Neural crest cell (in vitro differentiated cells): Measurements from ENCODE around the gene FBXL5. TPM values are rescaled to one million over a fixed set of nuclear protein-coding genes. Genes with fewer than 3 reads are reported as not detected.
A peak's percentile ranks its signal among the peaks of the same experiment; 100 is the strongest.

ENCODE experiments used
- DNase-seq: peaks from one replicate; pipeline ENCODE4 v3.0.0; 2021; ENCODE audit warnings: low read depth, mixed read lengths, low spot score
- H3K27ac Mint-ChIP-seq: one replicate; pipeline ENCODE4 v1.8.0; 2021; ENCODE audit warnings: mild to moderate bottlenecking, mixed read lengths; ENCODE audit not compliant: unreplicated experiment
- H3K27me3 Mint-ChIP-seq: 2 replicates; pipeline ENCODE4 v1.8.0; 2021; ENCODE audit warnings: low read depth, mild to moderate bottlenecking, mixed read lengths
- H3K36me3 Mint-ChIP-seq: 2 replicates; pipeline ENCODE4 v1.8.0; 2021; ENCODE audit warnings: low read depth, mild to moderate bottlenecking, mixed read lengths
- H3K4me1 Mint-ChIP-seq: 2 replicates; pipeline ENCODE4 v1.8.0; 2021; ENCODE audit warnings: mixed read lengths
- H3K4me3 Mint-ChIP-seq: one replicate; pipeline ENCODE4 v1.8.0; 2021; ENCODE audit warnings: mild to moderate bottlenecking, mixed read lengths
- H3K9me3 Mint-ChIP-seq: 2 replicates; pipeline ENCODE4 v1.8.0; 2021; ENCODE audit warnings: mixed read lengths
- total RNA-seq: library from RNA; stranded (reverse); gene quantifications from 2 replicates; pipeline ENCODE4 v1.2.1, GENCODE V29; 2021
- TF ChIP-seq, protein P1 (sequence below): fragments of 200-600 bp; sonication (generic); conservative IDR thresholded peaks from 2 replicates; pipeline ENCODE4 v1.5.0; 2021; ENCODE audit warnings: antibody characterized with exemption, mild to moderate bottlenecking

Gene FBXL5
- total RNA-seq, 1 donor from 2014 or later = 71.2 TPM

DNA sequence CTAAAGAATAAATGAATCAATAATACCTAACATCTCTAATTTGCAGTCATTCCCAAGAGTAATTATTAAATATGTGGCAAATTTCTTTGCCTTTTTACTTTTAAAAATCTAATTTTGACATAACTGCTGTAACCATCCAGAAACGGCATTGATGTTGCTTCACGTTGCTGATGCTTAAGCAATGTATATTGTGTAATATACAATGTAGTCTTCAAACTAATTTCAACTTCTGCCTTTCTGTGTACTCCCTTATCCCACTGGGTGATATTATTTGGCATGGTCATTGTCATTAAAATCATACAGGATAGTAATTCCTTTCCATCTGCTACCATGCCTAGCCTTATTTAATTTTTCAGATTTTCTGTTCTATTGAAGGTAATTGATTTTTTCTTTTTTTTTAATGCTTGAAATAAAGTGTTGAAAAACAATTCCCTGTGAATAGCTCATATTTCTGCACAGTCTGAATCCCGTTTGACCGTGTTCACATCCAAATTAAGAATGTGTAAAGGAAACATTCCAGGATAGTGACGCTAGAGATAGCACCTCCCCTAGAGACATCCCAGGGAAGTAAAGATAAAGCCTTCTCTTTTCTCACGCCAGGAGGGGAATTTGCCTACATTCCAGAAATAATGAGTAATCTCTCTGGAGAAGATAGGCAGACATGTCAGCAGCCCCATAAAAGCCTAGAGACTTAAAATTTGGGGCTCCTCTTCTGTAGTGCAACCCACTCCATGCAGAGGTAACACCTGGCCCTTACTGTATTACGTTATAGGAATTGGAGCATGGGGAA lies 35.1 kb upstream of the FBXL5 start:
- TF ChIP-seq, protein P1, sequence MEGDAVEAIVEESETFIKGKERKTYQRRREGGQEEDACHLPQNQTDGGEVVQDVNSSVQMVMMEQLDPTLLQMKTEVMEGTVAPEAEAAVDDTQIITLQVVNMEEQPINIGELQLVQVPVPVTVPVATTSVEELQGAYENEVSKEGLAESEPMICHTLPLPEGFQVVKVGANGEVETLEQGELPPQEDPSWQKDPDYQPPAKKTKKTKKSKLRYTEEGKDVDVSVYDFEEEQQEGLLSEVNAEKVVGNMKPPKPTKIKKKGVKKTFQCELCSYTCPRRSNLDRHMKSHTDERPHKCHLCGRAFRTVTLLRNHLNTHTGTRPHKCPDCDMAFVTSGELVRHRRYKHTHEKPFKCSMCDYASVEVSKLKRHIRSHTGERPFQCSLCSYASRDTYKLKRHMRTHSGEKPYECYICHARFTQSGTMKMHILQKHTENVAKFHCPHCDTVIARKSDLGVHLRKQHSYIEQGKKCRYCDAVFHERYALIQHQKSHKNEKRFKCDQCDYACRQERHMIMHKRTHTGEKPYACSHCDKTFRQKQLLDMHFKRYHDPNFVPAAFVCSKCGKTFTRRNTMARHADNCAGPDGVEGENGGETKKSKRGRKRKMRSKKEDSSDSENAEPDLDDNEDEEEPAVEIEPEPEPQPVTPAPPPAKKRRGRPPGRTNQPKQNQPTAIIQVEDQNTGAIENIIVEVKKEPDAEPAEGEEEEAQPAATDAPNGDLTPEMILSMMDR = no peak
- peaks cover 20% of the 10 kb centered on the region for H3K4me1 Mint-ChIP-seq
- H3K27me3 Mint-ChIP-seq = no peaks in the 10 kb centered on the region
- no peak overlapping the region for H3K4me3 Mint-ChIP-seq
- peaks cover 11% of the 10 kb centered on the region for H3K36me3 Mint-ChIP-seq
- peak overlapping the region; percentile 88 for H3K27ac Mint-ChIP-seq
- no peaks in the 10 kb centered on the region for H3K9me3 Mint-ChIP-seq
- DNase-seq = no peak

DNA sequence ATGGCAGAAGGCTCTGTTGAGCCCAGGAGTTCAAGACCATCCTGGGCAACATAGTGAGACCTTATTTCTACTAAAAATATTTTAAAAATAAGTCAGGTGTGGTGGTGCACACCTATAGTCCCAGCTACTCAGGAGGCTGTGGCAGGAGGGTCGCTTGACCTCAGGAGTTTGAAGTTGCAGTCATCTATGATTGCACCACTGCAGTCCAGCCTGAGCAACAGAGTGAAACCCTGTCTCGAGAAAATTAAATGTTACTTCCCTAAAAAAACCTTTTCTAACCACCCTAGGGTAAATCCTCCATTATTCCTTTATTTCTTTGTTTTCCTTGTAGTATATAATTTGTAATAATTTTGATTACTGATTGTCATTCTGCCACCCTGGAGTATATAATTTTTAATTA lies 34.4 kb upstream of the FBXL5 start:
- H3K36me3 Mint-ChIP-seq = peaks cover 15% of the 10 kb centered on the region
- H3K4me3 Mint-ChIP-seq = no peak overlapping the region
- DNase-seq = no peak
- no peaks in the 10 kb centered on the region for H3K27me3 Mint-ChIP-seq
- no peak overlapping the region for H3K27ac Mint-ChIP-seq
- TF ChIP-seq, protein P1 = no peak
- H3K4me1 Mint-ChIP-seq = peaks cover 21% of the 10 kb centered on the region
- H3K9me3 Mint-ChIP-seq = no peaks in the 10 kb centered on the region

DNA sequence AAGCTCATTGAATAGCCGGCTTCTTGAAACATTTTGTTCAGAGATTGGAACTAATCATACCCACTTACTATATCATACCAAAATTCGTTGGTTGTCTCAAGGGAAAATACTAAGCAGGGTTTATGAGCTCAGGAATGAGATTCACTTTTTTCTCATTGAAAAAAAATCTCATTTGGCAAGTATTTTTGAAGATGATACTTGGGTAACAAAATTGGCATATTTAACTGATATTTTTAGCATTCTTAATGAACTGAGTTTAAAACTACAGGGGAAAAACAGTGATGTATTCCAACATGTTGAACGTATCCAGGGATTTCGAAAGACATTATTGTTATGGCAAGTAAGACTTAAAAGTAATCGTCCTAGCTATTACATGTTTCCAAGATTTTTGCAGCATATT lies 32.9 kb upstream of the FBXL5 start:
- Mint-ChIP-seq H3K9me3 (no peaks in the 10 kb centered on the region), H3K27ac (no peak overlapping the region), H3K4me3 (no peak overlapping the region), H3K36me3 (peaks cover 15% of the 10 kb centered on the region), H3K4me1 (peaks cover 31% of the 10 kb centered on the region), H3K27me3 (no peaks in the 10 kb centered on the region)
- TF ChIP-seq, protein P1 = no peak
- DNase-seq = no peak

DNA sequence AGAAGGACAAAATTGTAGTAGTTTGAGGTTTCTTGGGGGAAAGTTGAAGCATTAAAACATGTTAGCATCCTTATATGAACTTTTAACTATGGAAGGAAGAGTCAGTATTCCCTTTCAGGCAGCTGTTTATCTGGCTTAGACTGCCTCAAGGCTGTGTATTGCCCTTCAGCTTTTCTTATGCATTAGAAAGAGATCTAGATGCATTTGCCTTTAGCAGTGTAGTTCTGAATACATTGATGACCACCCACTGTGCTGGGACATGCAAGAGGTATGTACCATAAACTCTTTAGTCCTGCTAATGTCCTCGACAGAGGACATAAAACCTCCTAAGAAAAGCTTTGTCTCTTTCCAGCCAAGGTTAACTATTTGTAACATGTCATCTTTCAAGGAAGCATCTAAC lies 29.3 kb upstream of the FBXL5 start:
- no peak for DNase-seq
- H3K27me3 Mint-ChIP-seq = no peaks in the 10 kb centered on the region
- no peaks in the 10 kb centered on the region for H3K9me3 Mint-ChIP-seq
- peaks cover 18% of the 10 kb centered on the region for H3K36me3 Mint-ChIP-seq
- TF ChIP-seq, protein P1 = no peak
- peaks cover 40% of the 10 kb centered on the region for H3K4me1 Mint-ChIP-seq
- H3K4me3 Mint-ChIP-seq = no peak overlapping the region
- no peak overlapping the region for H3K27ac Mint-ChIP-seq

DNA sequence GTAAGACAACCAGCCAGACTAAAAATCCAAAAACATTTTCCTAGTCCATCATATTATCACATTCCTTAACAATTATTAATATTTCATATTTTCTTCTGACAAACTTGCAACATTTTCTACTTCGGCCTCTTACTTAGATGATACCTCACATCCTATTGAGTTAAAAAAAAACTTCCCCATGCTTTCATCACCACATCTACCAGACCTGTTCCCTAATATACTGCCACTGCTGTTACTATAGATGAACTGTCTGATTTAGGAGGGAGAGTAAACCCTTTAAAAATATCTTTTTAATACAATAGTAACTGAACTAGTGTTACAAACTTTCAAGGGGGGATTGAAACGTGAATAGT lies 28.0 kb upstream of the FBXL5 start:
- H3K27ac Mint-ChIP-seq = no peak overlapping the region
- H3K4me1 Mint-ChIP-seq = peaks cover 47% of the 10 kb centered on the region
- peaks cover 18% of the 10 kb centered on the region for H3K36me3 Mint-ChIP-seq
- TF ChIP-seq, protein P1 = no peak
- no peaks in the 10 kb centered on the region for H3K27me3 Mint-ChIP-seq
- no peaks in the 10 kb centered on the region for H3K9me3 Mint-ChIP-seq
- peak overlapping the region; percentile 99 for H3K4me3 Mint-ChIP-seq
- DNase-seq = no peak
